Testis (tissue), 2 donors: ENCODE data around the gene TBC1D23.

ENCODE experiments used
- POLR2A ChIP-seq: fragments of 450-650 bp; IDR thresholded peaks from one replicate; pipeline ENCODE4 v1.6.1; 2017; ENCODE audit warnings: antibody characterized with exemption, mild to moderate bottlenecking, moderate library complexity
- TF ChIP-seq, protein P1 (sequence below), 3 experiments: fragments of 450-650 bp in 2 of 3; fragments of 200-600 bp in 1 of 3; sonication (generic) in 1 of 3; IDR thresholded peaks; one replicate each; pipeline ENCODE4 v1.5.1; 2016 to 2019; ENCODE audit warnings: antibody characterized with exemption in 3 of 3, mild to moderate bottlenecking in 2 of 3, moderate library complexity in 1 of 3

DNA sequence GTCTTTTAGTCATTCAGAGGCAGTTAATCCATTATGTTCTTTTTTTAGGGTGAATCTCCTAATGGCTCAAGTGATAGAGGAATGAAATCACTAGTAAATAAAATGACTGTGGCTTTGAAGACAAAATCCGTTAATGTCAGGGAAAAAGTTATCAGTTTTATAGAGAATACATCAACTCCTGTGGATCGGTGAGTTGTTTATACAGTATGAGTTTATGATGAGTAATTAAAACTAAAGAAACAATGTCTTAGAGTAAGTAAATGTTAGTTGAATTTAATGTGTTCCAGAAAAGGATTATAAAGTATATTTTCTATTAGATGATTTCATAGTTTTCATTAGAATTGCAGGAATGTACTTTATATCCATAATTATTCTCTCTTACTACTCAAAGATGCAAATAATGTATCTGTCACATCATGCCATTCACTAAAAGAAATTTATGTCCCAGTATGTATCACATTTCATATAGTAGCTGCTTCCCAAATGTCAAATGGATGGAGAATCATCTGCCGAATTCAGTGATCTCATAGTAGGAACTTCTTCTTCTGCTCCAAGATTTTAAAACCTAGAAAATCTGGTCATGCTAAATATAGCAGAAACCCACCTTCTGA lies 49.7 kb downstream of the TBC1D23 start:
- TF ChIP-seq, protein P1, sequence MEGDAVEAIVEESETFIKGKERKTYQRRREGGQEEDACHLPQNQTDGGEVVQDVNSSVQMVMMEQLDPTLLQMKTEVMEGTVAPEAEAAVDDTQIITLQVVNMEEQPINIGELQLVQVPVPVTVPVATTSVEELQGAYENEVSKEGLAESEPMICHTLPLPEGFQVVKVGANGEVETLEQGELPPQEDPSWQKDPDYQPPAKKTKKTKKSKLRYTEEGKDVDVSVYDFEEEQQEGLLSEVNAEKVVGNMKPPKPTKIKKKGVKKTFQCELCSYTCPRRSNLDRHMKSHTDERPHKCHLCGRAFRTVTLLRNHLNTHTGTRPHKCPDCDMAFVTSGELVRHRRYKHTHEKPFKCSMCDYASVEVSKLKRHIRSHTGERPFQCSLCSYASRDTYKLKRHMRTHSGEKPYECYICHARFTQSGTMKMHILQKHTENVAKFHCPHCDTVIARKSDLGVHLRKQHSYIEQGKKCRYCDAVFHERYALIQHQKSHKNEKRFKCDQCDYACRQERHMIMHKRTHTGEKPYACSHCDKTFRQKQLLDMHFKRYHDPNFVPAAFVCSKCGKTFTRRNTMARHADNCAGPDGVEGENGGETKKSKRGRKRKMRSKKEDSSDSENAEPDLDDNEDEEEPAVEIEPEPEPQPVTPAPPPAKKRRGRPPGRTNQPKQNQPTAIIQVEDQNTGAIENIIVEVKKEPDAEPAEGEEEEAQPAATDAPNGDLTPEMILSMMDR (IDR thresholded peaks at IDR 0.05) = no peak
- TF ChIP-seq POLR2A = no peak
